D721Med (cell line): Measurements from ENCODE around the gene FAM83B.
"Not testable (repeated sequence)": the region's sequence is repeated elsewhere in the genome, so short reads cannot be mapped to it uniquely, and the experiment has no call there.

Source experiments
- DNase-seq: peaks from one replicate; pipeline ENCODE4 v3.0.0; 2011; ENCODE audit warnings: low spot score; ENCODE audit not compliant: insufficient read length
- FAIRE-seq: peaks from 2 replicates; lab custom pipeline; 2011; peaks lifted over from hg19 to GRCh38; lab: Jason Lieb, UNC
- CTCF ChIP-seq: IDR thresholded peaks from 2 replicates; pipeline ENCODE4 v1.5.1; 2012; ENCODE audit warnings: mild to moderate bottlenecking, control low read depth; ENCODE audit not compliant: insufficient read depth; ENCODE audit errors: missing control alignments

Gene FAM83B

GRCh38 chr6:54846243-54846856 is at the start of gene FAM83B:
TSS of gene FAM83B (plus strand) at chr6:54846771. CDS start at chr6:54870247, 23,476 bp downstream.
- TF ChIP-seq CTCF = no peak
- FAIRE-seq = no peak
- DNase-seq = no peak

GRCh38 chr6:54796918-54797317 is 49.7 kb upstream of the FAM83B start:
- DNase-seq, FAIRE-seq: not testable (repeated sequence)

- no peak for FAIRE-seq
- TF ChIP-seq CTCF = no peak
- DNase-seq = no peak
These were observed 46.4 kb upstream of the FAM83B start for GRCh38 chr6:54800050-54800600.

GRCh38 chr6:54801244-54801643 is 45.3 kb upstream of the FAM83B start:
- FAIRE-seq (no peak), DNase-seq (no peak)
- no peak for TF ChIP-seq CTCF

GRCh38 chr6:54801669-54802068 is 44.9 kb upstream of the FAM83B start:
- DNase-seq (no peak), FAIRE-seq (no peak)
- no peak for TF ChIP-seq CTCF

- no peak for TF ChIP-seq CTCF
- FAIRE-seq (no peak), DNase-seq (no peak)
These were observed 43.6 kb upstream of the FAM83B start for GRCh38 chr6:54802775-54803634.

GRCh38 chr6:54805077-54805476 is 41.5 kb upstream of the FAM83B start:
- DNase-seq (no peak), FAIRE-seq (no peak)
- TF ChIP-seq CTCF = no peak
